ENCODE data around the gene KRTAP10-12. TPM values are rescaled to one million over a fixed set of nuclear protein-coding genes. Genes with fewer than 3 reads are reported as not detected.

KRTAP10-12 gene
- total and polyA plus RNA-seq, 2 donors from 2014 or later, result not detected

DNA sequence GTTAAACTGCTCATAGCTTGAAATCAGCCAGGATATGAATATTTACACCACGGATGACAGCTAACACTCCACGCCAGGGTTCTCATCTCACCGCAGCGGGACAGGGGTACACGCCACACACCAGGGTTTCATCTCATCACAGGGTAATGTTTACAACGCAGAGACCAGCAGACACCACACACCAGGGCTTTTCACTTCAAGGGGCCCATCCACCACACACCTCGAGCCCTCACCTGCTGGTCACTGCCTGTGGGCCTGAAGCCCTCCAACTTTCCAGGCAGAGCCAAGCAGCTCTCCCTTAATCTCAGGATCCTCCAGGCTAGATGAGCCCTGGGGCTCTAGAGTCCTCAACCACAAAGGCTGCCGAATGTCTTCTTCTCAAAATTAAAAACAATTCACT, 1.3 kb upstream of the KRTAP10-12 start:
- H3K27ac ChIP-seq (ENCODE audit: low read depth in 2 of 2, low read length in 2 of 2), result no peak overlapping the region
- peaks cover 0 to 10% (median 8%) of the 10 kb centered on the region in 3 donors for H3K9me3 ChIP-seq (ENCODE audit: control insufficient read depth in 2 of 3, insufficient read depth in 1 of 3, low read length in 3 of 3)
- TF ChIP-seq, protein P1, sequence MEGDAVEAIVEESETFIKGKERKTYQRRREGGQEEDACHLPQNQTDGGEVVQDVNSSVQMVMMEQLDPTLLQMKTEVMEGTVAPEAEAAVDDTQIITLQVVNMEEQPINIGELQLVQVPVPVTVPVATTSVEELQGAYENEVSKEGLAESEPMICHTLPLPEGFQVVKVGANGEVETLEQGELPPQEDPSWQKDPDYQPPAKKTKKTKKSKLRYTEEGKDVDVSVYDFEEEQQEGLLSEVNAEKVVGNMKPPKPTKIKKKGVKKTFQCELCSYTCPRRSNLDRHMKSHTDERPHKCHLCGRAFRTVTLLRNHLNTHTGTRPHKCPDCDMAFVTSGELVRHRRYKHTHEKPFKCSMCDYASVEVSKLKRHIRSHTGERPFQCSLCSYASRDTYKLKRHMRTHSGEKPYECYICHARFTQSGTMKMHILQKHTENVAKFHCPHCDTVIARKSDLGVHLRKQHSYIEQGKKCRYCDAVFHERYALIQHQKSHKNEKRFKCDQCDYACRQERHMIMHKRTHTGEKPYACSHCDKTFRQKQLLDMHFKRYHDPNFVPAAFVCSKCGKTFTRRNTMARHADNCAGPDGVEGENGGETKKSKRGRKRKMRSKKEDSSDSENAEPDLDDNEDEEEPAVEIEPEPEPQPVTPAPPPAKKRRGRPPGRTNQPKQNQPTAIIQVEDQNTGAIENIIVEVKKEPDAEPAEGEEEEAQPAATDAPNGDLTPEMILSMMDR (IDR thresholded peaks at IDR 0.05; ENCODE audit: borderline replicate concordance, extremely low read depth, insufficient read depth), result no peak
- no peaks in the 10 kb centered on the region for H3K4me1 ChIP-seq (ENCODE audit: control insufficient read depth in 2 of 3, insufficient read depth in 2 of 3, low read depth in 1 of 3, low read length in 3 of 3)
- DNase-seq, result peak in 1 of 5 donors; percentile 11
- no peak overlapping the region for H3K4me3 ChIP-seq (ENCODE audit: low read length in 3 of 3)
- H3K36me3 ChIP-seq (ENCODE audit: control insufficient read depth in 2 of 3, insufficient read depth in 3 of 3, low read length in 3 of 3), result no peaks in the 10 kb centered on the region
- FAIRE-seq, result no peak
- intact Hi-C loops (cut with DNase I), result no loop called here
- no peak overlapping the region for H3K9ac ChIP-seq (ENCODE audit: low read length in 3 of 3)
- H3K27me3 ChIP-seq (ENCODE audit: control insufficient read depth, insufficient read depth, low read length), result no peaks in the 10 kb centered on the region

DNA sequence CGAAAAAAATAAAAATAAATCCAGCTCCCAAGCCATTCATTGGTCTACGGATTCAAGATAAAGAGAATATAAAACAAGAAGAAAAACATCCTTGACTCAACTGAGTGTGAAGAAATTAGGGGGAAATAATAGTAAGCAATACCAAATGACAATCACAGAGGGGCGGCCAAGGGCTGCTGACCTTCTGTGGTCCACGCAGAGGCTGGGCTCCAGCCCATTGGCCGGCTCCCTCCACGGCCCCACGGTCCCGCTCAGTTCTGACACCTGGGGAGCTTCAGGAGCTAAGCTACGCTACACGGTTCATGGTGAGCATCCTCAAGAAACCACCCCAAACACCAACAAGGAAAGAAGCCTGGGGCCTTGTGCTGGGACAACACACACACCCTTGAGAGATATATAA, 400 bp upstream of the KRTAP10-12 start:
- no peak overlapping the region for H3K4me3 ChIP-seq (ENCODE audit: low read length in 3 of 3)
- TF ChIP-seq, protein P1 (IDR thresholded peaks at IDR 0.05; ENCODE audit: borderline replicate concordance, extremely low read depth, insufficient read depth), result no peak
- H3K36me3 ChIP-seq (ENCODE audit: control insufficient read depth in 2 of 3, insufficient read depth in 3 of 3, low read length in 3 of 3), result no peaks in the 10 kb centered on the region
- no peak overlapping the region for H3K27ac ChIP-seq (ENCODE audit: low read depth in 2 of 2, low read length in 2 of 2)
- intact Hi-C loops (cut with DNase I), result no loop called here
- H3K27me3 ChIP-seq (ENCODE audit: control insufficient read depth, insufficient read depth, low read length), result no peaks in the 10 kb centered on the region
- DNase-seq, result no peak
- FAIRE-seq, result no peak
- H3K9ac ChIP-seq (ENCODE audit: low read length in 3 of 3), result no peak overlapping the region
- H3K9me3 ChIP-seq (ENCODE audit: control insufficient read depth in 2 of 3, insufficient read depth in 1 of 3, low read length in 3 of 3), result peaks cover 0 to 10% (median 8%) of the 10 kb centered on the region in 3 donors
- H3K4me1 ChIP-seq (ENCODE audit: control insufficient read depth in 2 of 3, insufficient read depth in 2 of 3, low read depth in 1 of 3, low read length in 3 of 3), result no peaks in the 10 kb centered on the region

DNA sequence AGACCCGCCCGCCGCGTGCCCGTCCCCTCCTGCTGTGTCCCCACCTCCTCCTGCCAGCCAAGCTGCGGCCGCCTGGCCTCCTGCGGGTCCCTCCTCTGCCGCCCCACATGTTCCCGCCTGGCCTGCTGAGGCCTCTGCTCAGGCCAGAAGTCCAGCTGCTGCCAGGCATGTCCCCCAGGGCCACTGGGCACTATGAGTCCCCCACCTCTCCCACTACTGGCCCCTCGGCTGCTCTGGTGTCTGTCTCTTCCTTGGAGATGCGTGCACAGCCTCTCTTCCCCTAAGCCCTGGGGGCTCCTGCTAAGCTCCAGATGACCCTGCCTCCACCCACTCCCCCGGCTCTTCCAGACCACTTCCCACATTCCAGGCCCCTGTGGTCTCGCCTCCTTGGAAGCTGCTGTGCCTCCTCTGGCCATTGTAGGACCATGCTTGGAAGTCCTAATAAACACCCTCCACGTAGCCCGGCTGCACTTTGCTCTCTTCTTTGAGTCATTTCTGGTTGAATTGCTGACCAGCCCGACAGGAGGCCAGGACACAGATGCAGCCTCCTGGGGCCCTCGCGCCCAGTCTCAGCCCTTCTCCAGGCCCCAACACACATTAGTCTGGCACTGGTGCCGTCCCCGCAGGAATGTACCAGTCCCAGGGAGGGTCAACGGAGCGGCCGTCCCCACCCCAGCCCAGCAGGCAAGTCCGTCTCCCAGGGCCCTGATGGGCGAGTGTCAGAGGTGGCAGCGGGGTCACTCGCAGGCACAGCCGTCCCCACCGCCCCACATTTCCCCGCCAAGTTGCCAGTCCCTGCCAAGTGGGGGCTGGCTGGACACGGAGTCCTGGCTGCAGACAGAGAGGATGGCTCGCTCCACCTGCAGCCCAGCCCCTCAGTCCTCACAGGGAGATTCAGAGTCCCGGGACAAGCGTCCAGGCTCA, 1.1 kb downstream of the KRTAP10-12 start:
- Histone ChIP-seq H3K27me3 (ENCODE audit: control insufficient read depth, insufficient read depth, low read length) (peaks cover 5% of the 10 kb centered on the region), H3K36me3 (ENCODE audit: control insufficient read depth in 2 of 3, insufficient read depth in 3 of 3, low read length in 3 of 3) (no peaks in the 10 kb centered on the region), H3K9me3 (ENCODE audit: control insufficient read depth in 2 of 3, insufficient read depth in 1 of 3, low read length in 3 of 3) (peaks cover 0 to 6% (median 0%) of the 10 kb centered on the region in 3 donors), H3K4me1 (ENCODE audit: control insufficient read depth in 2 of 3, insufficient read depth in 2 of 3, low read depth in 1 of 3, low read length in 3 of 3) (no peaks in the 10 kb centered on the region), H3K27ac (ENCODE audit: low read depth in 2 of 2, low read length in 2 of 2) (no peak overlapping the region), H3K4me3 (ENCODE audit: low read length in 3 of 3) (no peak overlapping the region), H3K9ac (ENCODE audit: low read length in 3 of 3) (no peak overlapping the region)
- intact Hi-C loops (cut with DNase I), result no loop called here
- FAIRE-seq, result no peak
- DNase-seq, result peak in 4 of 5 donors; percentile 37 to 74 (median 47)
- TF ChIP-seq, protein P1 (IDR thresholded peaks at IDR 0.05; ENCODE audit: borderline replicate concordance, extremely low read depth, insufficient read depth), result no peak

Data from kidney (tissue), 14 donors.